Stimulated activated CD4-positive, alpha-beta T cell treated with anti-CD3 and anti-CD28 coated beads, Interleukin-2, amount 100 ng/mL, for 48 hours (primary cell): ENCODE results near the gene IL6R.
"Not testable (repeated sequence)": the region's sequence is repeated elsewhere in the genome, so short reads cannot be mapped to it uniquely, and the experiment has no call there.

Experiments used
- DNase-seq, 2 donors: peaks; one replicate each; pipeline ENCODE4 v3.0.0-alpha.2; 2020

The IL6R gene

DNA sequence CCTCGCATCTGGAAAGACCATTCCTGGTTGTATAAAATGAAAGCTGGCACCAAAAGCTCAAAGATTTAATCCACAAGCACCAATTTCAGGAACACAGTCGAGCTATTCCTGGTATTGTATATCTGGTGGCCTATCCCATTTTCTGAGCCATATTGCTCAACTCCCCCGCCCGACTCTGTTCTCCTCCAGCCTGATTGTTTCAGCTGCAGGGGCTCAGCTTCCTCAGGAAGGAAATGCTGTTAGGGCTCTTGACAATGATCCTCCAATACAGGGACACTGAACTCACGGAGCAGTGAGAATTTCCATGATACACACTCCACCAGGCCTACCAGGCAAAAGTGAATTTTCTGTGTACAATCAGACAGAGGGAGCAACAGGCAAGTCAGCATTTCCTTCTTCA is 80.0 kb downstream of the IL6R start:
- DNase-seq, result no peak

DNA sequence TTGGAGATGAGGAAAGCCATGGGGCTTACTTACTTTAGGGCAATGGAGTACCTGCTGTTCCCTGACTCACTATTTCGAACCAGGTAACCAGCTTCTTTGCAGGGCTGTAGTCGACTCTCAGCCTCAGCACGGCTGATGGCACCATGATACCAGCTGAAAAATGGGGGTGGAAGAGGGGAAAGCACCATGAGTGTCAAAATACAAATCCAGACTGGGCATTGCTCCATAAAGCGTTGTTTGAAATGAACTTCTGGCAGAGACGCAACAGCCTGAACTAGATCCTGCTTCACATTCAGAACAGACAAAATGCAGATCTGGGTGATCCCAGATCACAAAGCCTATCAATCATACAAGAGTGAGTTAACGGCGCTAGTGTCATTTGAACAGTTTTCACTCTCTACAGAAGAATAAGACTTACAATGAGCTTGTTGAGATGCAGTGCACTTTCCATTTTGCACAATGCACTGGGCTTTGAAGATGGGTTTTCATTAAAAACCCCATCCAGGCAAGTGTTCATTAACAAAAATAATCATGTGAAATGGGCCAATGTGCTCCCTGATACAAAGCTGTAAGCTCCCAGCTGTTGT is 80.9 kb downstream of the IL6R start:
- no peak for DNase-seq

DNA sequence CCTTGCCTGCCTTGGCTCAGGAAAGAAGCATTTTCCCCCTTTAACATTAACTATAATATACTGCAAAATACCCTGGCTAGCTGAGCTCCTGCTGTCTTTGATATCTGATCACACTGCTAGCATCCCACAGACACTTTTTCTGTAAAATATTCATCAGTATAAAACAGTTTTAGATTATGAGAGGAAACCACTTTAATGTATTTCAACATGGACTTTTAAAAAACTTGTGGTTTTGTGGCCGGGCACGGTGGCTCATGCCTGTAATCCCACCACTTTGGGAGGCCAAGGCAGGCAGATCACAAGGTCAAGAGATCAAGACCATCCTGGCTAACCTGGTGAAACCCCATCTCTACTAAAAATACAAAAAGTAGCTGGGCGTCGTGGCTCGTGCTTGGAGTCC is 81.6 kb downstream of the IL6R start:
- not testable (repeated sequence) for DNase-seq

DNA sequence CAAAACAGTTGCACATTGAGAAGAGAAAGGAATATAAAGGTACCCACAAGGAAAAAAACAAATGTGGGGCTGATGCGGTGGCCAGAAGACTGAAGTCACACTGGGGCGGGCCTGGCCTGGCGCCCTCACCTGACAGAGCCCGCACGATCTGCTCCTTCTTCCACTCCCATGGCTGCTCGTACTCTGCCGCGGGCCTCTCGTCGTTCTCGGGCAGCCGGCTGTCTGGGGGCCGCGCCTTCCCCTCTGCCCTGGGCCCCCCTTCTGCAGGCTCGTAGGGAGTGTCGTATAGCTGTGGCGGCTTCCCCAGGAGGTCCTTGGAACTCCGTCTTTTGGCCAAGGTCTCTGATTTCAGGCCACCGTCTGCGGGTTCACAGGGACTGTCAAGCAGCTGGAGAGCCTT is 83.8 kb downstream of the IL6R start:
- no peak for DNase-seq

DNA sequence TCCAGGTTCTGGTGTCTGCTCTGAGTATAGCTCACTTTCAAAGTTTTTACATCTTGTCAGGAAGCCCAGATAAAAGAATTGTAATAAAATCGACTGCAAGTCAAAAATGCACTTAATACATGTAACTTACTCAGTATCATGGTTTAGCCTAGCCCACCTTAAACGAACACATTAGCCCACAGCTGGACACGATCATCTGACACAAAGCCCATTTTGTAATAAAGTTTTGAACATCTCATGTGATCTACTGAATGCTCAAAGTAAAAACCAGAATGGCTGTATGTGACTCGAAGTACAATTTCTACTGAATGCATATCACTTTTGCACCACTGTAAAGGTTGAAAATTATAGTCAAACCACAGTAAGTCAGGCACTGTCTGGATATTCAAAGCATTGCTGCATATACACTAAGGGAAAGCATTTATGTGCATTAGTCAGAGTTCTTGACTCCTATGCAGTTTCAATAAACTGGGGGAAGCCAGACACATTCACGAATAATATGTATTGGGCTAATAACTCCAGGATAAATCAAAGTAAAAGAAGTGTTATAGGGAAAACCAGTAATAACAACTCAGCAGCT is 84.6 kb downstream of the IL6R start:
- no peak for DNase-seq

DNA sequence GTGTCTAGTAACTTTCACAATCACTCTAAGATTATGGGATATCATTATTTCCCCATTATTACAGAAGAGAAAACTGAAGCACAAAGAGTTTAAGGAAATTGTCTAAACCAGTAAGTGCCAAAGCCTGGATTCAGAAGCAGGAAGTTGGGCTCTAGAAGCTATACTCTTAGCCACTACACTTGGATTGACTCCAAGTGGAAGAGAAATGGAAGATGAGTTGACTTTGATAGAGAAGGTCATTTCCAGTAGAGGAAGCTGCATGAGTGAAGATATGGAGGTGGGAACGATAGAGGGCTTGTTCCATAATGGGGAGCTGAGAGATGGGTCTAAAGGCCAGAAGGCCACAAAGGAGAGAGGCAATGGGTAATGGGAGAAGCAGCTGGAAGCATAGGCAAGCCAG is 85.2 kb downstream of the IL6R start:
- no peak for DNase-seq

DNA sequence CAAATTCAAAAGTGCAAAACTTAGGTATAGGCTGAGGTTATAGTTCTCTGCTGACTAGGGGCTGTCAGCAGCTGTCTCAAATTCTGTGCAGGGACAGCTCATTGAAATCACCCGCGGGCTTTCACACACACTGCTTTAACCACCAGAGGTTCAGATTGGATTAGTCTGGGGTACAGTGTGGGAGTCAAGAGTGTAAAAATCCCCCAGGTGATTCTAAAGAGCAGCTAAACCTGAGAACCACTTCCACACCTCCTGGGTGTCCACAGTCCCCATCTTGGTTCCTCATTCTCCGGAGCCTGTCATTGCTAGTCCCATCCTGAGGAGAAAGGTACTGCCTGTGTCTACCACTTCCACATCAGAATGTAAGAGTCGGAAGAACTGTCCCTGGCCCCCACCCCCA is 87.0 kb downstream of the IL6R start:
- no peak for DNase-seq

DNA sequence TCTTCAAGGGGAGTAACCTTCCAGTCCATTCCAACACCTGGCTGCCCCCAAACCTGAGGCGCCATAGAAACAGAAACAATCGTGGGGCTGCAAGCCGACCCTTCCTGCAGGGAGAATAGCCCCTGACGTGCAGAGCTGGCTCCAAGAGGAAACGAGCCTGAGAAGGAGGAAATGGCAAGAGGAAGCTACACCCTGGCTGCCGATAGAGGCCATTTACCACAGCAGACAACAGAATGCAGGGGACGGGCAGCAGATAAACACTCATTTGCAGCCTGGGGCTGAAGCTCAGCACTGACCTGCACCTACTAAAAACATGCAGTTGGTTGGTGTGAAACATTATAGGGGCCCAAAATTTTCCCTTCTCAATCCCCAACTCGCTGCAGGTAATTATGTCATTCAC is 88.1 kb downstream of the IL6R start:
- DNase-seq, result no peak

DNA sequence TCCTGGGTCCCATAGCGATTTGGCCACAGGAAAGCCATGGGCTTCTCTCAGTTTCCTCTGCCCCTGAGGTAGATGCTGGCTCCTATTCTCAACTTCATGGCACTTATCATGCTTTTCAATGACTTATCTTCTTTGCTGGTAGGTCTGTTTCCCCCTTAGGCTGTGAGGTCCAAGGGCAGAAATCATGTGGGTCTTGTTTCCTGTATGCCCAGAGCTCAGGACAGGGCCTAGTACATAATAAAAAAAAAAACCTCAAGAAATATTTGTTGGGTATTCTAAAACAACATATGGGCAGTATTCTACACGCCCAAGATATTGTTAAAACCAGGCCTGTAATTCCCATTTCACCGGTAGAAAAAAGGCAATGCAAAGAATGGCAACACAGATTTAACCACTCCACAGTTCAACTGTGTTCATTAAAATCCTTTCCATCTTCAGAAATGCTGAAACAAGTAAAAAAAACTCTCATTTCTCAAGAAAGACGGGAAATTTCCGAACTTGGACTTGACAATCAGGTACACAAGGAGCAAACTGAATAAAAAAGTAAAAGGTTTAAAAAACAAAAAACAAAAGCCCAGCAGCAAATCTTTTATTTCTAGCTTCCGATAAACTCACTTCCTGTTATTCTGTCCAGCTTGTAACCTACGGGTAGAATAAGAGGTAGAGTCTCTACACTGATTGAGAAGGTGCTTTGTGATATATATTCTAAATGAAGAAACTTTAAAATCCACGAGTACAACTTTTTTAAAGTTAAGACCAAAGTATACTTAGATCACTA is 90.5 kb downstream of the IL6R start:
- no peak for DNase-seq

DNA sequence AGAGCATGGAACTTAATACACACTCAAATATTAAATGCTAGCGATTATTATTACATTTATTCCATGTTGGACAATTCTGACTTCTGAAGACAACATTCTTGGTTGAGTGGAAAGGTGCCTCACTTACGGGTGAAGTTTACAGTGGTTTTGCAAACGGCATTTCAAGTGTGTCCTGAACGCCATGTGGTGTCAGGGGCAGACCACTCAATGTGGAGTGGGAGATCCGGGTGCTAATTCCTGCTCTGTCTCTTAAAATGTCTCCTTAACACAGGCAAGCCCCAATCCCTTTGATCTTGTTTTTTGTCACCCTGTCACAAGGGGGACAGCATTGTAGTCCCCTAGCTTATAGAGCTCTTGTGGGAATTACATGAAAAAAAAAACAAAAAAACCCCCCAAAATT is 91.2 kb downstream of the IL6R start:
- no peak for DNase-seq

DNA sequence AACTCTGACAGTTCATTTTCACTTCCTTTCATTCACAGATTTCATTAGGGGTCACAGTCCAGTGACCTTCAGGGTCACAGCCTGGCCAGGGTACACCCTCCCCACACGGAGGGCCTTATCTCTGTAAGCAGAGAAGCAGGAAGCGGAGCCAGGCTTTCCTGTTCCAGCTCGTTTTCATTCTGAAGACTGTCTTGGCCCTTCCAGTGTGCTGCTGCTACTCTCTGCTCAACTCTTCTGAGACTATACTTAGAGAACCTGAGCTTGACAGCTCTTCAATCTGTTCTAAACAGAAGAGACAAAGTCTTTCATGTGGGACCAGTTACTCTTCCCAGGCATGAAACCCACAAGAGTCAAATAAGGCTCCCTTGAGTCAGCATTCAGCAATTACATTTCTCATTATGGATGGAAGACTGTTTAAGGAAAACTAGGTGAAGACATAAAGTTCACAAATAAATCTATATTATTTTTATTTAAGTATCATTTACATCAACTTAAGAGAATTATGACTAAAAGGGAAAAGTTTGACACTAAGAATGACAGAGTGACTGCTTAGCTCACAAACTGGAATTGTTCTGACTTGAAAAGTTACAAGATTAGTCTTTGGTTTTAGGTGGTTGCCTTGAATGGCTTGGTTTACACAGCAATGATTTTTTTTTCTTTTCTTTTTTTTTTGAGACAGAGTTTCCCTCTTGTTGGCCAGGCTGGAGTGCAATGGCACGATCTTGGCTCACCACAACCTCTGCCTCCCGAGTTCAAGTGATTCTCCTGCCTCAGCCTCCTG is 92.1 kb downstream of the IL6R start:
- no peak for DNase-seq

DNA sequence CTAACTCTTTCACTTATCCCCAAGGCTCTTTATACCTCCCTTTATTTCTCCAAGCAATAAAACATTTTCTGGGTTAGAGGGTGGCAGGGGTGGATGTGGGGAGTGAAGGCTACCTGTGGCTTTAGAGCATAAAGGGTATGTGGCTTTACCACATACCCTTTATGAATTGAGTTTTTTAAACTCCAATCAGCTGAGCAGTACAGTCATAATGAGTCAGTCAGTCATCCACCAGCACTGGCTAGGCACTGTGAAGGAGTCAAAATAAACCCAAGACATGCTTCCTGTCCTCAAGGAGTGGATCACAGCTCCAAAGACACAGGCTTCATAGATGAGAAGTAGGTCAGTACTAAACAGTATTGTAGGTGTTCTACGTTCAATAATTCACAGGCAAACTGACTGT is 94.3 kb downstream of the IL6R start:
- DNase-seq, result no peak

DNA sequence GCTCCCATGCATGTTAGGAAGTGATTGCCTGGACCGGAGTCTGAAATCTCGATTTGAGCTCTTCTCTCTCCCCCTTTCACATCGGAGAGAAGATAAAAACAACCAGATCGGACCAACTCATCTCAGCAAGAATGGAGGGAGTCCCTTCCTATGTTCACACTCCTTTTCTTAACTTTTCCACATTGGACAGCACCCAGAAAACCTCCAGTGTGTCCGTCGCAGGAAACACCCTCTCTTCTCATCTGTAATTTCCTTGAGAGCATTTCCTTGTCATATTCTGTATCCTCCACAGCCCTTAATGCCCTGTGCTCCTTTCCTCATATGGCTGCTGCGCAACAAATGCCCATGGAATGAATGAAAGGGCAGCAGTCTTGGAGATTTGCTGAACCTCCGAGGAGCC is 95.4 kb downstream of the IL6R start:
- DNase-seq, result no peak

DNA sequence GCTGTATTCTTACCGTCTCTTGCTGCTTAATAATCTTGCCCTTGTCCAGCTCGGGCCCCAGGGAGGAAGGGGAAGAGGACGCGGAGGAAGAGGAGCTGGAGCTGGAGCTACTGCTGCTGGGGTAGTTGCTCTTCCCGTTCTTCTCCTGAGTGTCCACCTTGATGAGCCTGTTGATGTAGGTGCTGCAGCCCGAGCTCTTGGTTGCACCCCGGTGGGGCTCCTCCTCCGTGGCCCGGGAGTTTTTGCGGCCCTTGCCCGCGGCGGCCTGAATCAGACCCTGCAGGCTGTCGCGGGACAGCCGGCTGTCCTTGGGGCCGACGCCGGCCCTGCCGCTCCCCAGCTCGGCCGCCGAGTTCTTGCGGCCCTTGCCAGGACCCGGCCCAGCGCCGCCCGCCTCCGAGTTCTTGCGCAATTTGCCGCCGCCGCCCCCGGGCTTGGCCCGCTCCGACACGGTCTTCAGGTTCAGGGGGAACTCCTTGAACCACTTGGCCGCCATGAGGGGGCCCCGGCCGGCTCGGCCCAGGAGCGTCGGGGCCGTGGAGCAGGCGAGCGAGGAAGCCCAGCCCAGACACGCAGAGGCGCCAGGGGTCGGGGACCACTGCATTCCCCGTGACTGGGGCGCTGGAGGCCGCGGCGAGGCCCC is 96.4 kb downstream of the IL6R start:
- DNase-seq, result no peak

DNA sequence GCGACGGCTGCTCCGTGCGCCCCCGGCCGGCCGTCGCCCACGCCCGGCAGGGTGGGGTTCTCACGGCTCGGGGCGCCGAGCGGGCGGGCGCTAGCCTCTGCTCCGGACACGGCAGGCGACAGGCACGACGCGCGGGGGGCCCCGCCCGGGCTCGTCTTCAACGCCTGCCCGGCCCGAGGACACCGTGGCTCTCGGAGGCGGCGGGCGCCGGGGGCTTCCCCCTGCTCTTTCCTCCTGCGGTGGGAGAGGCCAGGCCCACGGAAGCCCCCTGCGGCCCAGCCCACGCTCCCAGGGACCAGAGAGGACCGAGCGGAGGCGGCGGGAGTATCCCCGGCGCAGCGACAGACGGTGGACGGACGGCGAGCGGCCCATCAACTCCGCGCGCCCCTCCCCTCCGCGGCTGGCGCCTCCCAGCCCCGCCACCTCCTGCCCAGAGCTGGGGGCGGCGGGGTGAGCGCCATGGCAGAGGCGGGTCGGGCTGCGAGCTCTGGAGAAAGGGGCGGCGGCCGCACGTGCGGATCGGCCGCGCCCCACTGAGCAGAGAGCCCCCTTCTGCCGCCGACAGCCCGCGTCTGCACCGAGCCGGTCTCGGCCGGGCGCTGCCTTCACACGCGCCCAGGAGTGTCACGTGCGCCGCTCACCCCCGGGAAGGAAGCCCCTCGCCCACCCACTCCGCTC is 97.1 kb downstream of the IL6R start, which contains the start of the genes SHE and TDRD10:
Gene SHE (minus strand): TSS at position 347 of the 678 bp plus-strand sequence. CDS start 386 bp downstream, outside the sequence.
Gene TDRD10 (plus strand): TSS at position 154 of the 678 bp plus-strand sequence. CDS start 4,685 bp downstream, outside the sequence.
- DNase-seq, result no peak

DNA sequence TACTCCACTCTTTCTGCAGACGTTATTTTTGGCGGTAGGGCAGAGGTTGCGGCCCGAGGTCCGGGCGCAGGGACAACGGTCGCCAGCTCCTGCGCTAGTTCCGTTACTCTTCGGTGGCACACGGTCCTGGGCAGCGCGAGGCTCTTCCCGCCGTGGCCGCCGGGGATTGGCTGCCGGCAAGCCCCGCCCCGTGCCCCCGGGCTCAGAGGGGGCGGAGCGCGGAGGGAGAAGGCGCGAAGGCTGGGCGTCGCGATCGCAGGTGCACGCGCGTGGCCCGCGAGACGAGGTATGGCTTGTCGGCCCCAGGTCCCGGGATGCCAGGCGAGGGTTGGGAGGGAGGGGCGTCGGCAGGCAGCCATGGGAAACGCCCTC is 97.6 kb downstream of the IL6R start:
- no peak for DNase-seq

DNA sequence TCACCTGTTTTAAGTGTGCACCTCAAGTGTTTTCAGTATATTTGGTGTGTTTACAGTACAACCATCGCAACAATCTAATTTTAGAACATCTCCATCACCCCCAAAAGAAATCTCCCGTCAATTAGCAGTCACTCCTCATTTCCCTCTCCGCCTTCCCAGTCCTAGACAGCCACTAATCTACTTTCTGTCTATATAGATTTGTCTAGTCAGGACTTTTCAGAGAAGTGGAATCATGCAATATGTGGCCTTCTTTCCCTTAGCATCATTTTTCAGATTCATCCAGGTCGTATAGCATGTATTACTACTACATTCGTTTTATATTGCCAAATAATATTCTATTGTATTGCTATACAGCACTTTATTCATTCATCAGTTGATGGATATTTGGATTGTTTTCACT is 98.8 kb downstream of the IL6R start:
- DNase-seq, result no peak

DNA sequence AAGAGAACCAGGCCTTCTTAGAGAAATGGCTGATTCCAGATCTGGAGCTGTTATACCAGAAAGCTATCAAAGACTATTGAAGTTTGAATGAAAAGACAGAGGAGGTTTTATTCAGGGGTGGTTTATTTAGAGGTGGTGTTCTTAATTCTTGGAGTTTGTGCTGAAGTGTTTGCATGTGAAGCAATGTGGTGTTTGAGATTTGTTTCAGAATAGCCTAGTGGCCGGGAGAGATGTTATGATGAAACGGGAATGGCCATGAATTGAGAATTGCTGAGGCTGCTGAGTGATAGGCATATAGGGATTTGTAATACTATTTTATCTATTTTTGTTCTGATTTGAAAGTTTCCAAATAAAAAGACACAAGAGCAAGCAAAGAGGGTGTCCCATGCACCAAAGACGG is 107.6 kb downstream of the IL6R start:
- no peak for DNase-seq

DNA sequence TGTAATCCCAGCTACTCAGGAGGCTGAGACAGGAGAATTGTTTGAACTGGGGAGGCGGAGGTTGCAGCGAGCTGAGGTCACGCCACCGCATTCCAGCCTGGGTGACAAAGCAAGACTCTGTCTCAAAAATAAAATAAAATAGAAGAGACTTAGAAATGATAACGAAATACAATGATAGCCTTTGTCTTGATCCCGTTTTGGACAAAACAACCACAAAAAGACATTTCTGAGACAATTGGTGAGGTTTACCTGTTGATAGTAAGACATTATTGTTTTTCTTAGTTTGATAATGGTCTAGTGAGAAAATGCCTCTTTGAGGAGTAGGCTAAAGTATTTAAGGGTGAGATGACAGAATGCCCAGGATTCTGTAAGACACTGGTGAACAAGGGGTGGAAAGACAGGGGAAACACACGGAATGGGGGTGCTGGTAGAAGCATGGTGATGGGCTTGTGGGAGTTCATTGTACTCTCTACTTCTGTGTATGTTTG is 109.0 kb downstream of the IL6R start:
- DNase-seq, result no peak

DNA sequence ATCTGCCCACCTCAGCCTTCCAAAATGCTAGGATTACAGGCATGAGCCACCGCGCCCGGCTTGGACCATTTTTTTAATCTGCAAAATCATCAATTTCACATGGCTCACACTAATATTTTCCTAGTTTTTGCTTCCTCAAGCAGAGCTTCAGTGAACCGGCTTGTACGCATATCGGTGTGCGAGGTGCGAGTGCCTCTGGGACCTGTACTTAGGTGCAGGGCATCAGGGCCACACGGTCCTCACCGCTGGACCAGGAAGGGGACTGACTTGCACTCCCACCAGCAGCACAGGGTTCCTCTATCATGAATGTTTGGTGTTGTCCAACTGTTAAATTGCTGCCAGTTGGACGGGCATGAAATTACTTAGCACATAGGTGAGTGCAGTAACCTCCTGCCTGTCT is 112.5 kb downstream of the IL6R start:
- no peak for DNase-seq
